MCF 10A (cell line): ENCODE results near the gene STK38L. TPM values are rescaled to one million over a fixed set of nuclear protein-coding genes. Genes with fewer than 3 reads are reported as not detected.
A peak's percentile ranks its signal among the peaks of the same experiment; 100 is the strongest.

ENCODE experiments used
- BruUV-seq: library from RNA; stranded (reverse); fragments of 400-500 nt; replicated peaks from 2 replicates; lab custom pipeline; 2021; lab: Mats Ljungman, UMichigan
- CTCF ChIA-PET: fragments of 300-600 bp; sonication (Branson Sonifier 250); formaldehyde crosslinking; extraction: SDS; loops from one replicate; lab custom pipeline; 2021; ENCODE audit warnings: antibody characterized with exemption, inconsistent platforms; lab: Yijun Ruan, JAX
- POLR2A ChIA-PET: fragments of 300-600, 350-650 bp; sonication (Branson Sonifier 250); formaldehyde crosslinking; extraction: SDS; loops from one replicate; lab custom pipeline; 2020; ENCODE audit warnings: antibody characterized with exemption, inconsistent platforms; lab: Yijun Ruan, JAX
- DNase-seq: peaks from one replicate; pipeline ENCODE4 v3.0.0-alpha.2; 2018; ENCODE audit not compliant: unreplicated experiment
- H3K27ac Mint-ChIP-seq: one replicate; pipeline ENCODE4 v1.8.0; 2022; ENCODE audit warnings: mild to moderate bottlenecking, low read depth, mixed read lengths; ENCODE audit not compliant: unreplicated experiment
- H3K27me3 Mint-ChIP-seq: one replicate; pipeline ENCODE4 v1.8.0; 2022; ENCODE audit warnings: mixed read lengths; ENCODE audit not compliant: insufficient read depth, unreplicated experiment
- H3K36me3 Mint-ChIP-seq: one replicate; pipeline ENCODE4 v1.8.0; 2022; ENCODE audit warnings: mild to moderate bottlenecking, moderate library complexity, mixed read lengths; ENCODE audit not compliant: insufficient read depth, unreplicated experiment
- H3K4me1 Mint-ChIP-seq: one replicate; pipeline ENCODE4 v1.8.0; 2022; ENCODE audit warnings: mixed read lengths; ENCODE audit not compliant: insufficient read depth, unreplicated experiment
- H3K4me3 Mint-ChIP-seq: one replicate; pipeline ENCODE4 v1.8.0; 2022; ENCODE audit warnings: mild to moderate bottlenecking, moderate library complexity, mixed read lengths; ENCODE audit not compliant: unreplicated experiment
- H3K9me3 Mint-ChIP-seq: one replicate; pipeline ENCODE4 v1.8.0; 2022; ENCODE audit warnings: mixed read lengths; ENCODE audit not compliant: unreplicated experiment
- CTCF ChIP-seq: fragments of 200-600 bp; IDR thresholded peaks from one replicate; pipeline ENCODE4 v1.8.0; 2022; ENCODE audit warnings: antibody characterized with exemption, mild to moderate bottlenecking; ENCODE audit not compliant: unreplicated experiment
- intact Hi-C: fragments of 100-400 bp; cut with micrococcal nuclease; formaldehyde crosslinking; loops from 2 replicates; pipeline ENCODE4 v1.14.1; 2022
- total RNA-seq: library from RNA; stranded (reverse); gene quantifications from 2 replicates; pipeline ENCODE4 v1.2.3, GENCODE V29; 2022

Gene STK38L
- total RNA-seq, 1 experiment from 2014 or later, result 18.1 TPM

- no peak for TF ChIP-seq CTCF
- no peak overlapping the region for H3K4me3 Mint-ChIP-seq
- no peak for DNase-seq
- intact Hi-C loops, result no loop called here
- H3K27me3 Mint-ChIP-seq, result no peaks in the 10 kb centered on the region
- no peak overlapping the region for H3K27ac Mint-ChIP-seq
- H3K9me3 Mint-ChIP-seq, result no peaks in the 10 kb centered on the region
- H3K36me3 Mint-ChIP-seq, result no peaks in the 10 kb centered on the region
- ChIA-PET POLR2A (interaction anchor here (1.5 kb wide), 1 partner anchor 12 kb away, joined by 4 read pairs; no protein-coding TSS in a partner anchor), CTCF (no interaction called here)
- no TSS peak for BruUV-seq
- H3K4me1 Mint-ChIP-seq, result no peaks in the 10 kb centered on the region
Measured at GRCh38 chr12:27213304-27213703, 30.8 kb upstream of the STK38L start.

GRCh38 chr12:27213830-27214787, 30.0 kb upstream of the STK38L start:
- intact Hi-C loops, result no loop called here
- ChIA-PET POLR2A (interaction anchor here (0.6 to 1.5 kb wide), 2 partner anchors 11 to 21 kb away, joined by 3 to 4 read pairs; no protein-coding TSS in a partner anchor), CTCF (no interaction called here)
- no TSS peak for BruUV-seq
- Mint-ChIP-seq H3K27ac (no peak overlapping the region), H3K27me3 (no peaks in the 10 kb centered on the region), H3K9me3 (no peaks in the 10 kb centered on the region), H3K36me3 (no peaks in the 10 kb centered on the region), H3K4me3 (no peak overlapping the region), H3K4me1 (no peaks in the 10 kb centered on the region)
- TF ChIP-seq CTCF, result no peak
- no peak for DNase-seq

- no peak for DNase-seq
- H3K27ac Mint-ChIP-seq, result no peak overlapping the region
- H3K27me3 Mint-ChIP-seq, result no peaks in the 10 kb centered on the region
- H3K4me1 Mint-ChIP-seq, result peaks cover 7% of the 10 kb centered on the region
- POLR2A ChIA-PET, result interaction anchor here (0.6 to 1.7 kb wide), 5 partner anchors 8 to 192 kb away, joined by 3 to 5 read pairs (median 3); partner anchors contain the start of gene STK38L
- BruUV-seq, result no TSS peak
- CTCF ChIA-PET, result interaction anchor here (0.6 kb wide), 1 partner anchor 239 kb away, joined by 3 read pairs; no protein-coding TSS in a partner anchor
- intact Hi-C loops, result no loop called here
- no peak overlapping the region for H3K4me3 Mint-ChIP-seq
- no peaks in the 10 kb centered on the region for H3K36me3 Mint-ChIP-seq
- H3K9me3 Mint-ChIP-seq, result no peaks in the 10 kb centered on the region
- TF ChIP-seq CTCF, result no peak
Measured at GRCh38 chr12:27217590-27217989, 26.5 kb upstream of the STK38L start.

- ChIA-PET POLR2A (no interaction called here), CTCF (interaction anchor here (0.7 to 1.3 kb wide), 2 partner anchors 14 to 568 kb away, joined by 3 to 5 read pairs; no protein-coding TSS in a partner anchor)
- Mint-ChIP-seq H3K36me3 (no peaks in the 10 kb centered on the region), H3K4me1 (peaks cover 7% of the 10 kb centered on the region), H3K4me3 (no peak overlapping the region), H3K9me3 (no peaks in the 10 kb centered on the region), H3K27me3 (no peaks in the 10 kb centered on the region), H3K27ac (peak overlapping the region; percentile 42)
- TF ChIP-seq CTCF, result no peak
- intact Hi-C loops, result no loop called here
- no peak for DNase-seq
- BruUV-seq, result no TSS peak
Measured at GRCh38 chr12:27219693-27220054, 24.4 kb upstream of the STK38L start.
